Measurements from ENCODE around the gene ZNF79. TPM values are rescaled to one million over a fixed set of nuclear protein-coding genes. Genes with fewer than 3 reads are reported as not detected.

Gene ZNF79
- polyA plus RNA-seq, 1 experiment = 5.6 TPM

GRCh38 chr9:127389381-127390247 is 34.6 kb upstream of the ZNF79 start:
- Histone ChIP-seq H3K27me3 (ENCODE audit: control insufficient read depth, insufficient read depth, low read length) (peaks cover 14% of the 10 kb centered on the region), H3K4me3 (ENCODE audit: low read depth, low read length) (no peak overlapping the region), H3K27ac (ENCODE audit: low read depth, low read length) (no peak overlapping the region), H3K9me3 (ENCODE audit: control insufficient read depth, insufficient read depth, low read length) (no peaks in the 10 kb centered on the region)
- no peak for TF ChIP-seq CTCF (IDR thresholded peaks at IDR 0.05; ENCODE audit: low read depth, low read length)
- CTCF ChIA-PET = interaction anchor here (0.7 kb wide), 1 partner anchor 176 kb away, joined by 3 read pairs; no protein-coding TSS in a partner anchor
- POLR2A ChIA-PET = no interaction called here
- DNase-seq (ENCODE audit: low read depth, low spot score) = no peak

- no peak for TF ChIP-seq CTCF (IDR thresholded peaks at IDR 0.05; ENCODE audit: low read depth, low read length)
- DNase-seq (ENCODE audit: low read depth, low spot score) = no peak
- ChIA-PET CTCF (no interaction called here), POLR2A (no interaction called here)
- H3K27me3 ChIP-seq (ENCODE audit: control insufficient read depth, insufficient read depth, low read length) = peaks cover 10% of the 10 kb centered on the region
- H3K4me3 ChIP-seq (ENCODE audit: low read depth, low read length) = no peak overlapping the region
- H3K9me3 ChIP-seq (ENCODE audit: control insufficient read depth, insufficient read depth, low read length) = no peaks in the 10 kb centered on the region
- H3K27ac ChIP-seq (ENCODE audit: low read depth, low read length) = no peak overlapping the region
Measured at GRCh38 chr9:127390248-127390545, 34.0 kb upstream of the ZNF79 start.

- POLR2A ChIA-PET = no interaction called here
- TF ChIP-seq CTCF (IDR thresholded peaks at IDR 0.05; ENCODE audit: low read depth, low read length) = no peak
- CTCF ChIA-PET = no interaction called here
Measured at GRCh38 chr9:127390563-127390962, 33.6 kb upstream of the ZNF79 start.

GRCh38 chr9:127392166-127392565 is 32.0 kb upstream of the ZNF79 start:
- Histone ChIP-seq H3K9me3 (ENCODE audit: control insufficient read depth, insufficient read depth, low read length) (peaks cover 3% of the 10 kb centered on the region; the same call in 1 of the 2 replicates), H3K27me3 (ENCODE audit: control insufficient read depth, insufficient read depth, low read length) (peaks cover 15% of the 10 kb centered on the region), H3K4me3 (ENCODE audit: low read depth, low read length) (no peak overlapping the region), H3K27ac (ENCODE audit: low read depth, low read length) (no peak overlapping the region)
- POLR2A ChIA-PET = no interaction called here
- CTCF ChIA-PET = no interaction called here
- no peak for TF ChIP-seq CTCF (IDR thresholded peaks at IDR 0.05; ENCODE audit: low read depth, low read length)
- DNase-seq (ENCODE audit: low read depth, low spot score) = no peak

More at GRCh38 chr9:127390563-127390962, 33.6 kb upstream of the ZNF79 start:
- Histone ChIP-seq H3K27ac (ENCODE audit: low read depth, low read length) (no peak overlapping the region), H3K27me3 (ENCODE audit: control insufficient read depth, insufficient read depth, low read length) (peaks cover 12% of the 10 kb centered on the region), H3K4me3 (ENCODE audit: low read depth, low read length) (no peak overlapping the region), H3K9me3 (ENCODE audit: control insufficient read depth, insufficient read depth, low read length) (no peaks in the 10 kb centered on the region)
- DNase-seq (ENCODE audit: low read depth, low spot score) = no peak

GRCh38 chr9:127392976-127393375 is 31.2 kb upstream of the ZNF79 start:
- H3K4me3 ChIP-seq (ENCODE audit: low read depth, low read length) = no peak overlapping the region
- peaks cover 15% of the 10 kb centered on the region for H3K27me3 ChIP-seq (ENCODE audit: control insufficient read depth, insufficient read depth, low read length)
- CTCF ChIA-PET = interaction anchor here (1.0 to 1.3 kb wide), 3 partner anchors 81 to 188 kb away, joined by 3 to 8 read pairs (median 3); no protein-coding TSS in a partner anchor
- POLR2A ChIA-PET = no interaction called here
- no peak overlapping the region for H3K27ac ChIP-seq (ENCODE audit: low read depth, low read length)
- no peak for TF ChIP-seq CTCF (IDR thresholded peaks at IDR 0.05; ENCODE audit: low read depth, low read length)
- DNase-seq (ENCODE audit: low read depth, low spot score) = no peak
- peaks cover 3% of the 10 kb centered on the region; the same call in 1 of the 2 replicates for H3K9me3 ChIP-seq (ENCODE audit: control insufficient read depth, insufficient read depth, low read length)

All from AG04450 (cell line).